ENCODE measurements around the gene CYB561.

Gene CYB561, protein sequence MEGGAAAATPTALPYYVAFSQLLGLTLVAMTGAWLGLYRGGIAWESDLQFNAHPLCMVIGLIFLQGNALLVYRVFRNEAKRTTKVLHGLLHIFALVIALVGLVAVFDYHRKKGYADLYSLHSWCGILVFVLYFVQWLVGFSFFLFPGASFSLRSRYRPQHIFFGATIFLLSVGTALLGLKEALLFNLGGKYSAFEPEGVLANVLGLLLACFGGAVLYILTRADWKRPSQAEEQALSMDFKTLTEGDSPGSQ

GRCh38 chr17:63445954-63446752, at the start of gene CYB561:
TSS of gene CYB561 (minus strand) at chr17:63446306. CDS start at chr17:63437547, 8,759 bp downstream.
- DNase-seq: no peak

DNA sequence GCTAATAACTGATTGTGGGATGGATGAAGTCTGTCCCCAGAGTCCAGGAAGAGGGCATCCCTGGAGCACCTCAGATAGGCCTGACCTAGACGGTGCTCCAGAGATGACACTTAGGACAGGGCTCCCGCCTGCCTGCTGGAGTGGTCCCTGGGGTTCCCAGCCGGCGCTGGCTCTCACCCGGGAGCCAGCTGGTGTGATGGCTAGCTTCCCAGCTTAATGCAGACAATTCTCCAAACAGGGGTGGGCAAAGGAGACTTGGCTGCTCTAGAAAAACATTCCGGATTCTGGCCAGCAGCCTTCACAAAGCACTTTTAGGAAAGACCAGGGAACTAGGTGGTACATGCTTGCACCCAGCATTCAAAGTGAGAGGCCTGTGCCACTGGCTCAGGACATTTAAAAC, 49.4 kb upstream of the CYB561 start:
- DNase-seq: no peak

DNA sequence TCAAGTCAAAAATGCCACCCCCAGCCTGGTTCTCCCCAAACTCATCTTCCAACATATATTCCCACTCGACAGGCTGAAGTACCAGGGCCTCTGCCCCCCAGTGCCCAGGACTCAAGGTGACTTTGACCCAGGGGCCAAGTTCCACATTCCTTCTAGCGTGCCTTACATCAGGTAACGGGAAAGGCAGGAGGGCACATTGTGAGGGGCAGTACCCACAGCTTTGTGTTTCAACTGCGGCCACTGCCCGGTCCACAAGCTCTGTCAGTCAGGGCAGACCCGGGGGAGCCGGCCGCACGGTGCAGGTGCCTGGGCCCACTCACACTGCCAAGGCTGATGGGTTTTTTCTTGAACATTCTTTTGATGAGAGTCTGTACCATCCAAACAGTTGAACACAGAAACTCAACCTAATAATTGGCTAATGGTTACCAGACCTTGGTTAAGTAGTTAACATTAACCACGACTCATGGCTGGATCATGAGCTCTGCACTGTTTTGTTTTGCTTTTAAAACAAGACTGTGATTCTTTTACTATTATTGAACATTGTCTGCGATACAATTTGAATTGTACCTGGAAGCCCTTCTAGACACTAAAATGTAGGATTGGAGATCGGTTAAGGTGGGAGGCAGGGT, 48.3 kb upstream of the CYB561 start:
- DNase-seq: no peak

DNA sequence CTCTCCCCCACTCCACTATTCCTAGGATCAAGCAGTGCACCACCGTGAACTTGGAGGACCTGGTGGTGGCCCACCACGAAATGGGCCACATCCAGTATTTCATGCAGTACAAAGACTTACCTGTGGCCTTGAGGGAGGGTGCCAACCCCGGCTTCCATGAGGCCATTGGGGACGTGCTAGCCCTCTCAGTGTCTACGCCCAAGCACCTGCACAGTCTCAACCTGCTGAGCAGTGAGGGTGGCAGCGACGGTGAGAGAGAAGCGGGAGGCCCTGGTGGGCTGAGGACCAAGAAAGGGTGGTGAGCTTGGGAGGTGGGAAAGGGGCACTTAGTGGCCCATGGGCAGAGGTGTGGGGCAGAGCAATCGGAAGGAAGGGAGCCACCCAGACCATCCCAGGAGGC, 47.3 kb upstream of the CYB561 start:
- no peak for DNase-seq

GRCh38 chr17:63492940-63493339, 46.8 kb upstream of the CYB561 start:
- DNase-seq: no peak

DNA sequence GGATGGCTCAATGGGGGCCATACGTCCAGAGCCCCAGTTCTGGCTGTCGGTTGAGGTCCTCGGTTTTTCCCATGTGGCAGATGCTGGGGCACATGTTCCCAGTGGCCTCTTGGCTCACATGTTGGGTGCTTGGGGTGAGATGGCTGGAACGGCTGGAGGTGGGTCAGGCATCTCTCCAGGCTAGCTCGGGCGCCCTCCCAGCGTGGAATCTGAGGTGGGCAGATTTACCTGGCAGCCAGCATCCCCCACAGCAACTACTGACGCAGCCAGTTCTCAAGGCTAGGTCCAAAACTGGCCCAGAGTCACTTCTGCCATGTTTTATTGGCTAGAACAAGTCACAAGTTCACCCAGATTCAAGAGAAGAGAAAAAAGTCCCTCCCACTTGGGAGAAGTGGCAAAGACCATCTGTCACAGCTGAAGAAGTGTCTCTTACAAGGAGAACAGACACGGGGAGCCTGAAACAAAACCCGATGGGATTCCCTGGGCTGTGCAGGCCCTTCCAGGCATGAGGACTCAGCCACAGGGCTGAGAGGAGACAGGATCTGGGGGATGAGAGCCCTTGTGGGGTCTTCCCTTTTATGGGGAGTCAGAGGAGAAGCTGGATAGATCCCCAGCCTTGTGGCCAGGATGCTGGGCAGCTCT, 46.0 kb upstream of the CYB561 start:
- no peak for DNase-seq

DNA sequence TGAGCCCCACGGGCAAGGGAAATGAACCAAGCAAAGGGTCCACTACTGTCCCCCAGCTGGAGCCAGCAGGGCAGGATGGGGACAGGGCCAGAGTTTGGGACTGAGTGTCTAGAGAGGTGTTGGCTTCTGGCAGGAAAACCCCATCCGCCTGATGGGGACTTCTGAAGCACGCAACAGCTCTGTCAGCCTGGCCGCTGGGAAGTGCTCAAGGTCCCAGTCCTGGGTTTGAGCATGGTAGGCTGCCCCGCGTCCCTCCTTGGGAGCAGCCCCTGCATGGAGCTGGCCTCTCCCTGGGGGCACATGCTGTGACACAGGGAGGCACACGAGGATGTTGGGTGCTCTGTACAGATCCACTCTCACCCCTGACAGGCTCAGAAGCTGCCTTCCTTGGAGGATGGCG, 45.3 kb upstream of the CYB561 start:
- DNase-seq: no peak

GRCh38 chr17:63490858-63491400, 44.8 kb upstream of the CYB561 start:
- DNase-seq: no peak

- DNase-seq: no peak
Observed at GRCh38 chr17:63490329-63490728, 44.2 kb upstream of the CYB561 start.

DNA sequence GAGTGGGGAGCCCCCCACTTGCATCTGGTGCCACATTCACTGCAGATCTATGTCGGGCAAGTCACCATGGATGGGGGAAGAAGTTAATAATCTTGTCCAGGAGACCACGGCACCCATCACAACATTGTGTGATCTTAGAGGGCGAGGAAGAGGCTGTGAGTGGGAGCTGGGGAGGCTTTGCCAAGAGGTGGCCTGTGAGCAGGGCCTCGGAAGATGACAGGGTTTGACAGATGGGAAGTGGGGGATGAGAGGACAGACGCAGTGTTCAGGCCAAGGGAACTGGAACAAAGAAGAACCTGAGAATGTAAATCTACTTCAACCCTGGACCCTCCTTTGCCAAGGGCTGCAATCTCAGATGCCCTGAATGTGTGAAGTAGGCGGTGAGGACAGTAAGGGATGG, 43.2 kb upstream of the CYB561 start:
- no peak for DNase-seq

GRCh38 chr17:63488851-63489250, 42.7 kb upstream of the CYB561 start:
- no peak for DNase-seq

GRCh38 chr17:63487014-63487339, 40.9 kb upstream of the CYB561 start:
- DNase-seq: no peak

DNA sequence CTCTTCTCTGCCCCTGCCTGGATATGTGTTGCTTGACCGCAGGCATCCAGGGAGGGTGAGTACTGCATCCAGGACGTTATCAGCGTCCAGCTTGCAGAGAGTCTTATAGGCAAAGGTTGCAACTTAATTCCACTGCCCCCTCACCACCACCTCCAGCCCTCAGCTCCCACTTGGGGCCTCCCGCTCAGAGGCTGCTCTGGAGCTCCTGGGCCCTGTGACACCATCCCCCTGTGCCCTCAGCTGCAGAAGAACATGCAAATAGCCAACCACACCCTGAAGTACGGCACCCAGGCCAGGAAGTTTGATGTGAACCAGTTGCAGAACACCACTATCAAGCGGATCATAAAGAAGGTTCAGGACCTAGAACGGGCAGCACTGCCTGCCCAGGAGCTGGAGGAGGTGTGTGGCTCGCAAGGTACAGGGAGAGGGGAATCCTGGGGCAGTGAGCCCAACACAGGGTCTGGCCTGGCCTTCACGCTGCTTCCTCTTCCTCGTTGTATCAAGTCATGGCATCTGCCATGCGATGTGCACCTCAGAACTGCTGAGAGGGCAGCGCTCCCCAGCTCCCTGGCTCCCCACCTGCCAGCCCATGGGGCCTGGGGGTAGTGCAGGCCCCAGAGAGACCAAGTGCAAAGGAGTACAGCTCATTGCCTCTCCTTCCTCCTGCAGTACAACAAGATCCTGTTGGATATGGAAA, 40.4 kb upstream of the CYB561 start:
- no peak for DNase-seq

- no peak for DNase-seq
Observed at GRCh38 chr17:63483655-63484575, 37.8 kb upstream of the CYB561 start.

DNA sequence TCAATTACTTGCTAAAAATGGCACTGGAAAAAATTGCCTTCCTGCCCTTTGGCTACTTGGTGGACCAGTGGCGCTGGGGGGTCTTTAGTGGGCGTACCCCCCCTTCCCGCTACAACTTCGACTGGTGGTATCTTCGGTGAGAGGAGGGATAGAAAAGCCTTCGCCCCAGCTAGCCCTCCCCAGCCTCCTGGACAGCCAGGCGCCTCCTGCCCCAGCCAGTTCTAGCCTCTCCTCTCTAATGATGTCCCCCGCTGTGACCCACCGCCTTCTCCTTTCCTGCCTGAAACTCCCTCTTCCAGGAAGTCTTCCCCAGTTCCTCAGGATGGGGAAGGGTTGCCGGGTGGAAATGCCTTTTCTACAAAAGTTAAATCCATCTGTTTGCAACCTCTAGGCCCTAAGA, 36.9 kb upstream of the CYB561 start:
- DNase-seq: no peak

GRCh38 chr17:63482509-63482908, 36.4 kb upstream of the CYB561 start:
- no peak for DNase-seq

DNA sequence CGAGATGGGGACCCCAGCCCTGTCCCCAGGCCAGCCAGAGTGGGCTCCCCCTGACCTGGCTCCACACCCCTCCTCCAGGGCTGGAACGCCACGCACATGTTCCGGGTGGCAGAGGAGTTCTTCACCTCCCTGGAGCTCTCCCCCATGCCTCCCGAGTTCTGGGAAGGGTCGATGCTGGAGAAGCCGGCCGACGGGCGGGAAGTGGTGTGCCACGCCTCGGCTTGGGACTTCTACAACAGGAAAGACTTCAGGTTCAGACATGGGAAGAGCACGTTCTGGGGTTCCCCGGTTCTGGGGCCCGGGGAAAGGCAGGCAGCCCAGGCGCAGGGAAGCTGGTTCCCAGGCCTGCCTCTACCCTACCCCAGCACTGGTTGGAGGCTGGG, 35.4 kb upstream of the CYB561 start:
- no peak for DNase-seq

DNA sequence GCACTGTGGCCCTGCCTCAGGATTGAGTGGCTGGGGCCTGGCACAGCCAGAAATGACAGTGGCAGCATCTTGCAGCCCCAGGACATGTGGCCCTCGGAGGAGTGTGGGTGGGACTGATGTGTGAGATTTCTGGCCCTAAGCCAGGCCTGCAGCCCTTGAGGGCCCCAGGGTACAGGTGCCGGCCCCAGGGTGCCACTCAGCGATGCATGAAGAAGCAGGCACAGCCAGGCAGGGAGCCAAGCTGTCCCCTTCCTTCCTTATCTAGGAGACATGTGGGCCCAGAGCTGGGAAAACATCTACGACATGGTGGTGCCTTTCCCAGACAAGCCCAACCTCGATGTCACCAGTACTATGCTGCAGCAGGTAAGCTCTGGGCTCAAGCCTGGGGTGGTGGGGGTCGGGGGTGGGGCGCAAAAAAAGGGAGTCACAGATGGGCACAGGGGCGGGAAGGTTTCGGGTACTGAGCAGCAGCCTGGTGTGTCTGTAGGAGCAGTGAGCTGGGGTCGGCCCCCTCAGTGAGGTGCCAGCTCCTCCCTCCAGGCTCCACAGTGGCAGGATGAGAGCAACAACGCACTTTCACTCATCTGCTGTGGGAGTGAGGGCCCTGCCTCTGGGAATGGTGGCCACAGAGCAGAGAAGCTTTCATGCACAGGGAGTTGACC, 34.9 kb upstream of the CYB561 start:
- DNase-seq: no peak

GRCh38 chr17:63480192-63480784, 34.2 kb upstream of the CYB561 start:
- no peak for DNase-seq

- no peak for DNase-seq
Observed at GRCh38 chr17:63479495-63480184, 33.5 kb upstream of the CYB561 start.
